ENCODE data around the gene CENPVL2. TPM values are rescaled to one million over a fixed set of nuclear protein-coding genes. Genes with fewer than 3 reads are reported as not detected.
"Not testable (repeated sequence)": the region's sequence is repeated elsewhere in the genome, so short reads cannot be mapped to it uniquely, and the experiment has no call there.

The CENPVL2 gene
- total RNA-seq, 1 donor from 2014 or later: not detected

DNA sequence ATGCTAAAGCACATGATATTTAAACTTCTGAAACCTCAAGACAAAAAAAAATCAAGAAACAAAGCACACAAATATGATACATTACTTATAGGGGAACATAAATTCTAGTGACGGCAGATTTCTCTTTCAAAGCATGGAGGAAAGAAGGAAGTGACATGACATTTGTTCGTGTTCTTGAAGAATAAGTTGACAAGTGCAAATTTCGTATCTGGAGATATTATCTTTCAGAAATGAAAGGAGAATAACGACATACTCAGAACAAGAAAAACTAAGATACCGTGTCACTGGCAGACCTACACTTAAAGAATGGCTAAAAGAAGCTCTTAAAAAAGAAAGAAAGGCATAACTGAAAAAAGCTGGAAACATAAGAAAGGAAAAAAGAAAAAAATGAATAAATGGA is 16.6 kb downstream of the CENPVL2 start:
- TF ChIP-seq, protein P1, sequence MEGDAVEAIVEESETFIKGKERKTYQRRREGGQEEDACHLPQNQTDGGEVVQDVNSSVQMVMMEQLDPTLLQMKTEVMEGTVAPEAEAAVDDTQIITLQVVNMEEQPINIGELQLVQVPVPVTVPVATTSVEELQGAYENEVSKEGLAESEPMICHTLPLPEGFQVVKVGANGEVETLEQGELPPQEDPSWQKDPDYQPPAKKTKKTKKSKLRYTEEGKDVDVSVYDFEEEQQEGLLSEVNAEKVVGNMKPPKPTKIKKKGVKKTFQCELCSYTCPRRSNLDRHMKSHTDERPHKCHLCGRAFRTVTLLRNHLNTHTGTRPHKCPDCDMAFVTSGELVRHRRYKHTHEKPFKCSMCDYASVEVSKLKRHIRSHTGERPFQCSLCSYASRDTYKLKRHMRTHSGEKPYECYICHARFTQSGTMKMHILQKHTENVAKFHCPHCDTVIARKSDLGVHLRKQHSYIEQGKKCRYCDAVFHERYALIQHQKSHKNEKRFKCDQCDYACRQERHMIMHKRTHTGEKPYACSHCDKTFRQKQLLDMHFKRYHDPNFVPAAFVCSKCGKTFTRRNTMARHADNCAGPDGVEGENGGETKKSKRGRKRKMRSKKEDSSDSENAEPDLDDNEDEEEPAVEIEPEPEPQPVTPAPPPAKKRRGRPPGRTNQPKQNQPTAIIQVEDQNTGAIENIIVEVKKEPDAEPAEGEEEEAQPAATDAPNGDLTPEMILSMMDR (IDR thresholded peaks at IDR 0.05): no peak
- Mint-ChIP-seq H3K4me1 (ENCODE audit: unreplicated experiment) (no peaks in the 10 kb centered on the region), H3K9me3 (ENCODE audit: unreplicated experiment) (no peaks in the 10 kb centered on the region), H3K4me3 (ENCODE audit: unreplicated experiment) (no peak overlapping the region), H3K36me3 (ENCODE audit: unreplicated experiment) (no peaks in the 10 kb centered on the region), H3K27ac (ENCODE audit: unreplicated experiment) (no peak overlapping the region), H3K27me3 (ENCODE audit: unreplicated experiment) (no peaks in the 10 kb centered on the region)
- no peak for DNase-seq (ENCODE audit: extremely low spot score, unreplicated experiment)

DNA sequence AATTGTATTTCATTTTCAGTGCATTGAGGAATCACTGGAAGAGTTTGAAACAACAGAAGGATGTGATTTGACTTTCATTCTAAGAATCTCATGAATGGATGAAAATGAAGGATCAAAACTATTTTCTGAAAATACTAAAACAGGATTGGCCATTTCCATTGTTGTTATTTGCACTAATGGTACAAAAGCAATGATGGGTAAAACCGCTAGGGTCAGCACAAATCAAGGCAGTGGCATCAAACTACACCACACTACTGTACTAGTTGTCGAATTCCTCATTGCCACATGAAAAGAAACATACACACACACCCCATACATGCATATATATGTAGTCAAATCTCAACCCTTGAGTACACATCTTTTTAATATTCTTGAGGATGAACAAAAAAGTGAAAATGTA is 39.3 kb downstream of the CENPVL2 start:
- Mint-ChIP-seq H3K4me3 (ENCODE audit: unreplicated experiment) (no peak overlapping the region), H3K27me3 (ENCODE audit: unreplicated experiment) (peaks cover 6% of the 10 kb centered on the region), H3K36me3 (ENCODE audit: unreplicated experiment) (no peaks in the 10 kb centered on the region), H3K27ac (ENCODE audit: unreplicated experiment) (no peak overlapping the region), H3K9me3 (ENCODE audit: unreplicated experiment) (peaks cover 8% of the 10 kb centered on the region), H3K4me1 (ENCODE audit: unreplicated experiment) (no peaks in the 10 kb centered on the region)
- TF ChIP-seq, protein P1 (IDR thresholded peaks at IDR 0.05): no peak
- no peak for DNase-seq (ENCODE audit: extremely low spot score, unreplicated experiment)

DNA sequence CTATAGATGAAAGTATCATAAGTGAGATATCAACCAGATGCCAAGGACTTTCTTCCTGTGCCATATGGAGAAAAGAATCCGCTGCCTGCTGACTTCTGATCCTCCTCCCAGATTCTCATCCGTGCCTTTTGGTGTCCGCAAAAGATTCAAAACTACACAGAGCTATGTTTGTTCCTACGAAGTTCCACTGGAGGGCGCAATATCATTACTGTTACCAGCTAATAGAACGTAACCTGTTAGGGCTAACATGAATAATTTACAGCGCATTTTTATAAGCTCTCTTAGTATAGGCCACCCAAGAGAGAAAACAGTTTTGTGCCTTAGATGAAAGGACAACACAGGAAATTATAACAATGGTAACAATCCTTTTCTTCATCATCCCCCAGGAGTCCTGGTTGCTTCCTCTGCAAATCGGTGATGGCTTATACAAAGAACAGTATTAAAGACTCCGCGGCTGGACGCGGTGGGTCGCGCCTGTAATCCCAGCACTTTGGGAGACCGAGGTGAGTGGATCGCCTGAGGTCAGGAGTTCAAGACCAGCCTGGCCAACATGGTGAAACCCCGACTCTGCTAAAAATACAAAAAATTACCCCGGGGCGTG is 41.1 kb downstream of the CENPVL2 start:
- peaks cover 6% of the 10 kb centered on the region for H3K27me3 Mint-ChIP-seq (ENCODE audit: unreplicated experiment)
- no peaks in the 10 kb centered on the region for H3K36me3 Mint-ChIP-seq (ENCODE audit: unreplicated experiment)
- H3K4me1 Mint-ChIP-seq (ENCODE audit: unreplicated experiment): no peaks in the 10 kb centered on the region
- no peak for DNase-seq (ENCODE audit: extremely low spot score, unreplicated experiment)
- no peaks in the 10 kb centered on the region for H3K9me3 Mint-ChIP-seq (ENCODE audit: unreplicated experiment)
- TF ChIP-seq, protein P1 (IDR thresholded peaks at IDR 0.05): peak; percentile 58
- H3K27ac Mint-ChIP-seq (ENCODE audit: unreplicated experiment): no peak overlapping the region
- H3K4me3 Mint-ChIP-seq (ENCODE audit: unreplicated experiment): no peak overlapping the region

DNA sequence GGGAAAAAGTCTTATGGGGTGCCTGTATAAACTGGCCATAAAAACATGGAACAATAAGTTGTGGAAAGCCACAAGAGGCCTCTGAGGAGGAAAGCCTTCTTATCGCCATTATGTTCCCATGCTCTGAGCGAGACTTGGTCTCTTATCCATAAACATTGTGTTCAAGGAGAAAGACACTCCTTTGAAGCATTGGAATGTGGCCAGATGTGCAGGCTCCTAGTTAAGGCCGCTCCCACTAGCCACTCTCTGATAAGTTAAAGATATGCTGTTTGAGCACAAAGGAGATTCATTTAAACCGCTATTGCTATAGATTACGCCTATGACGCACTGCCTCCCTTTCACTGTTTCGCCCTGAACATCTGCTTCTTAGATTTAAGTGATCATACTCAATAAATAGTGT is 46.1 kb downstream of the CENPVL2 start:
- H3K27me3 Mint-ChIP-seq (ENCODE audit: unreplicated experiment); H3K27ac Mint-ChIP-seq (ENCODE audit: unreplicated experiment); DNase-seq (ENCODE audit: extremely low spot score, unreplicated experiment); H3K36me3 Mint-ChIP-seq (ENCODE audit: unreplicated experiment); H3K4me1 Mint-ChIP-seq (ENCODE audit: unreplicated experiment); H3K4me3 Mint-ChIP-seq (ENCODE audit: unreplicated experiment); H3K9me3 Mint-ChIP-seq (ENCODE audit: unreplicated experiment): not testable (repeated sequence)

Other genes starting within 250 kb of the CENPVL2 start
- 10.6 and 12.8 TPM in 2 replicates for gene NUDT11, start 186.2 kb downstream of the CENPVL2 start, total RNA-seq
- gene CENPVL3, start 63.9 kb downstream of the CENPVL2 start, total RNA-seq: 0.18 TPM in 1 of 2 replicates, not detected in the other
- not detected in 2 replicates for gene CENPVL1, start 27.7 kb upstream of the CENPVL2 start, total RNA-seq
- gene GSPT2, start 60.6 kb upstream of the CENPVL2 start, total RNA-seq: 14.5 and 15.3 TPM in 2 replicates
- gene MAGED1, start 210.8 kb upstream of the CENPVL2 start, total RNA-seq: 396 and 401 TPM in 2 replicates